HG03378 (cell line): ENCODE results near the gene OSBP2.

Experiments used
- ATAC-seq: cut with Tn5 transposase; IDR thresholded peaks from one replicate; pipeline ENCODE4 v1.9.1; 2021; ENCODE audit warnings: mild to moderate bottlenecking, moderate library complexity; ENCODE audit not compliant: unreplicated experiment

OSBP2 gene

DNA sequence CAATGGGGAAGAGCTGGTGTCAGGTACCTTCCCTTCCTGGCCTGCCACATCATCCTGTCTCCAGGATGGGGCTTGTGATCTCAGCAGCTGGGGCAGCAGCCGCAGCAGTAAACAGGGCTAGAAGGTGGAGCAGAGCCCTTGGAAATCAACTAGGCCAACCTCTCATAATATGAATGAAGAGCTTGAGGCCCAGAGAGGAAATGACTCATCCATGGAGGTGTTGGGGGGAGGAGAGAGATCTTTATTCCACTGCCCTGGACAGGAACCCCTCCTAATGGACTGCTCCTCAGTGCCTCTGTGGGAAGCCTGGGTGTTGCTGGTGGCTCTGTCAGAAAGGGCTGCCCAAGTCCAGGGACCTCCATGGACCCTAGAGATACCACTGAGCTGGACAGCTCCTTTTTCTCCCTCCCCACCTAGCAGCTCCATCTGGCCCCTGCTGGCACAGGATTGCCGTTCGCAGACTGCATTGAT lies 111.8 kb downstream of the OSBP2 start:
- no peak for ATAC-seq

DNA sequence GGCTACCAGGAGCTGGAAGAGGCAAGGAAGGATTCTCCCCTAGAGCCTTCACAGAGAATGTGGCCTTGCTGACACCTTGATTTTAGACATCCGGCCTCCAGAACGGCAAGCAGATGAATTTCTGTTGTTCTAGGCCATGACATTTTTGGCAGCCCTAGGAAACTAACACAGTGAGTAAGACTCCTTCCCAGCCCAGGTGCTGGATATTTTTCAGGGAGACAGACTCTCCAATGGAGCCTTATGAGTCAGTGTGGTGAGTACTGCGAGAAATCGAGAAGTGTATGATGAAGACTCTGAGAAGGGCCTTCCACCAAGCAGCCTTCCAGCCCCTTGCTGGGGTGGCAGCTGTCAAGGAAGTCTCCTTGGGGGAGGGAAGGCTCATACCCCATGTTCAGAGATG lies 114.4 kb downstream of the OSBP2 start:
- no peak for ATAC-seq

DNA sequence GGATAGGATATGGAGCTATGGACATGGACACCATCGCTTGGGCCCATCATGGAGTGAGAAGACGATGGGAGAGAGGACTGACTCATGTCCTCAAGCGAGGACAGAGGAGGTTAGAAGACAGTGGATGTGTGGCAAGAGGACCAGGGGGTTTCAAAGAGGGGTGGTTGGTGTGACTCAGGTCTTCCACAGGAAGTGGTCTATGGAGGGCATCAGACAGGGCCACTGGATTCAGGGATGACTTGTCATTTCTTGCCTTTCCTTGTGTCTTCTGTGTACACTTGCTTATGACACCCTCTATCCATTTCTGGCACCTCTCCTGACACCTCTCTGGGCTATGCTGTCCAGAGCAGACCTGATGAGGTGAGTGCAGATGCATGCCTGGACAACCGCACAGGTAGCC lies 115.4 kb downstream of the OSBP2 start:
- no peak for ATAC-seq

DNA sequence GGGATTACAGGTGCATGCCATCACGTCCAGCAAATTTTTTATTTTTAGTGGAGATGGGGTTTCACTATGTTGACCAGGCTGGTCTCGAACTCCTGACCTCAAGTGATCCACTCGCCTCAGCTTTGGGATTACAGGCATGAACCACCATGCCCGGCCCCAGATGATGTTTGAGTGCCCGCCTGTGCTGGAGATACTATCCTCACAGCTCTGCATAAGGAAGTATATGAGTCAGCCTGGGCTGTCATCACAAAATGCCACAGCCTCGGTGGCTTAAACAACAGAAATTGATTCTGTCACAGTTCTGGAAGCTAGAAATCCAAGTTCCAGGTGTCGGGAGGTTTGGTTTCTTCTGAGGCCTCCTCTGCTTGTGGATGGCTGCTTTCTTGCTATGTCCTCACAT lies 119.3 kb downstream of the OSBP2 start:
- no peak for ATAC-seq

DNA sequence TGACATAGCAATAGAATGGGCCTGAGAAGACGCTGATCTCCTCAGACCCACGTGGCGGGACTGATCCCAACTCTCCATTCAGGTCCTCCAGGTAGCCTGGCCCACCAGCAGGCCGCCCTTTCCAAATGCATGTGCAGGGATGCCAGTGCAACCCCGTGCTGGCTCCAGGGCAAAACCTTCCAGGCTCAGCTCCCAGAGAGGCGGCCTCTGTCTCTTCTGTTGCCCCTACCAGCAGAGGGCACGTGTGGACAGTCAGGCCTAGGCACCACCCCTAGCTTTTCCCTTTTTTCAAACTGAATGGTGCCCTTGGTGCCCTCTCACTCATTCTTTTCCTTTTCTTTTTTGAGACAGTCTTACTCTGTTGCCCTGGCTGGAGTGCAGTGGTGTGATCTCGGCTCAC lies 121.7 kb downstream of the OSBP2 start:
- no peak for ATAC-seq

DNA sequence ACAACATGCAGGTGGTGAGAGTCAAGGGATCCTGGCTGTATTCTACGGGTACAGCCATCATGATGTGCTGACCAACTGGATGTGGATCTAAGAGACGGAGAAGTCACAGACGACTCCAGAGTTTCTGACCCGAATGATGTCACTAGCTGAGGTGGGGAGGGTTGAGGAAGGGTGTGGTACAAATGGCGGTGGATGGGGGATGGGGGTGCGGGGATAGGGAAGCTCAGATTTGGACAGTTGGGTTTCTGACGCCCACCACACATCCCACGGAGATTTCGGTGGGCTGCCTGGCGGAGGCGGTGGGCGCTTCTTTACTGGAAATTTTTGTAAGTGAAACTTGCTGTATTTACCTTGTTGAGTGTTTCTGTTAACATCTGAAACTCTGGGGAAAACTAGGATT lies 126.7 kb downstream of the OSBP2 start:
- no peak for ATAC-seq

DNA sequence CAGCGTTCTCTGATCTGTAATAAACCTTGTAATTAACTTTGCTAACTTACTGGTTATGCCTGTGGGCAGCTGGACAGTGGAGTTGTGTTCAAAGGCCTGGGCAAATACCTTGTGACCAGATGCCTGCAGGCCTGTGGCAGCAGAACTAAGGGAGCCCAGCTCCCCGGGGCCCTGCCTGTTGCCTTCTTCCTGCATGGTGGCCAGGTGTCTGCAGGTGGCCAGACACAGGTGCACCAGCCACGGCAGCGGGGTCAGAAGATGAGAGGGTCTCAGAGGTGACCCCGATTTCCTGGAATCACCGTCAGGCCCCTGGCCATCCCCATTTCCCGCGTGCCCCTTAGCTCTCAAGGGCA lies 127.2 kb downstream of the OSBP2 start:
- no peak for ATAC-seq

DNA sequence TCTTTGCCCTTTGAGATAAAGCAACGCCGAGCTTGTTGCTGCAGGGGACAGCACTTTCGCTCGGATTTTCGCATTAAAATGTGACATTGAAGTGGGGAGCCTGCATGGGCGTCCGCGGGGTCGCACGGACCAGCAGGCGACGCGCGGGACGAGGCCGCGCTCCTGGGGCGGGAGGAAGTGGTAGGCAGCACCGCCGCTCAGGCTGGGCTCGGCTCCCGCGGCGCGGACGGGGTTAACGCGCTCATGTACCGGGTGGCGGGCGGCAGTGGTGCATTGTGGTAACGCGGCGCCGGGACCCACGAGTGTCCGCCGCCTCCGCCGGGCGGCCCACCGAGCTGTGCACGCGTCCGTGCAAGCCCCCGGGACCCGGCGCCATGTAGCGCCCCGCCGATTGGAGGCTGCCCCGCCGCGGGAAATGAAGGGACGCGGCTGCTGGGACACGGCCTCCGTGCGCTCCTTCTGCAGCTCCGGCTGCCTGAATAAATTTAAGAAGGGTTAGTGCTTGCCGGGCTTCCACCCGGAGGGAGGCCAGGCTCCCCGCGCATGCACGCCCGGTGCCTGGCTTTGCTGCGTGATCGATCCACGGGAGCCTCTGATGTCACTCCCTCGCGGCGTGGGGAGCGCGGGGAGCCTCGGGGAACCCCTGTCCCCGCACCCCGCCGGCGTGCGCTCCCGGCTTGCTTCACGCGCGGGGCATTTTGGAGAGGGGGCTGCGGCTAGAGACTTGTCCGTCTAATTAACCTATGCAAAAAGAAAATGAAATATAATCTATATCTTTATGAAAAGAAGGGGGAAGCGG lies 127.7 kb downstream of the OSBP2 start:
- ATAC-seq: no peak

DNA sequence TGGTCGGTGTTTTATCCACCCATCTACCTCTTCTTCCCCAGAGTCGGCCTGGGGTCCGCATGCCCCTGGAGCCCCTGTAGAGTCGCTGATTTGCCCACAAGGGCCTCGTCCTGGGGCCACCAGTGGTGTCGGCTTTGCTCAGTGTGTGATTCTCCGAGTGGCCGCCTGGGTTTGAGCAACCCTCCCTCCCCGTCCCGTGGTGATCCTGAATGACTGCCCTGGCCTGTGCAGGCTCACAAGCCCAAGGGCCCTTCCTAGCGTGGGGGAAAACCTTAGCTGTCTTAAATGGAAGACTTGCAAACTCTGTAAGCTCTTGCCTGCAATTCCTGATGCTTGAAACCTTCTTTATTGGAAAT lies 128.3 kb downstream of the OSBP2 start:
- no peak for ATAC-seq

DNA sequence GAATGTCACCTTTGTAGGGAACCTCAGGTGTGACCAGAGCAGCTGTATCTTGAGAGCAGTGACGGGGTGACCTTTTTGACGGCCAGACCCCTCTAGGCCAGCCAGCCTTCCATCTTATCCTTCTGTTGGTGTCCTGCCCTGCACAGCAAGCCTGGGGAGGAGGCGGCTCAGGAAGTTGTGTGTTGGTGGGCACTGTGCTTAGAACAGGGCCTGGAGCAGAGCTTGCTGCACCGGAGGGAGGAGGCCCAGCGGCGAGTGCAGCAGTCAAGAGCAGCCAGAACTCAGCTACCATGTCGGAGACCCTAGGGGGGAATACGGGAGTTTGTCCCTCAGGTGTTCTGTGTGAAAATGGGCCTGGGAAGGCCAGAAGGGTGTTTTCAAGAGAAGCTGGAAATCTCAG lies 129.4 kb downstream of the OSBP2 start:
- ATAC-seq: no peak

DNA sequence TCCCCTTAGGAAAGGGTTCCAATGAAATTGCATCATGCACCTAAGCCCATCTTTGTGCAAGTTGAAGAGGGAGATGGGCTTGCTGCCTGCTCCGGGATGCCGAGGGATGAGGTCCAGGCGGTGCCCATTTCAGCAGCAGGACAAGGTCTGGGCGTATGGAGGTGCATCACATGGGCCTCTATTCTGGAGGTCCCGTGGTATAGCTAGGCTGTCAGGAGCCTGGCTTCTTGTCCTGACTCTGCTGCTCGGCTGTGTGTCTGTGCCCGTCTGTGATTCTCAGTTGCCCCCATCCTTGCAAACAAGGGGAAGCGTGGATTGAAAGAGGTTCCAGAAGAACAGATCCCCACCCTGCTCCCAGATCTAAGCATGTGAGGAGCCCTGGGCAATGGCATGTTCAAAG lies 130.0 kb downstream of the OSBP2 start:
- ATAC-seq: no peak

DNA sequence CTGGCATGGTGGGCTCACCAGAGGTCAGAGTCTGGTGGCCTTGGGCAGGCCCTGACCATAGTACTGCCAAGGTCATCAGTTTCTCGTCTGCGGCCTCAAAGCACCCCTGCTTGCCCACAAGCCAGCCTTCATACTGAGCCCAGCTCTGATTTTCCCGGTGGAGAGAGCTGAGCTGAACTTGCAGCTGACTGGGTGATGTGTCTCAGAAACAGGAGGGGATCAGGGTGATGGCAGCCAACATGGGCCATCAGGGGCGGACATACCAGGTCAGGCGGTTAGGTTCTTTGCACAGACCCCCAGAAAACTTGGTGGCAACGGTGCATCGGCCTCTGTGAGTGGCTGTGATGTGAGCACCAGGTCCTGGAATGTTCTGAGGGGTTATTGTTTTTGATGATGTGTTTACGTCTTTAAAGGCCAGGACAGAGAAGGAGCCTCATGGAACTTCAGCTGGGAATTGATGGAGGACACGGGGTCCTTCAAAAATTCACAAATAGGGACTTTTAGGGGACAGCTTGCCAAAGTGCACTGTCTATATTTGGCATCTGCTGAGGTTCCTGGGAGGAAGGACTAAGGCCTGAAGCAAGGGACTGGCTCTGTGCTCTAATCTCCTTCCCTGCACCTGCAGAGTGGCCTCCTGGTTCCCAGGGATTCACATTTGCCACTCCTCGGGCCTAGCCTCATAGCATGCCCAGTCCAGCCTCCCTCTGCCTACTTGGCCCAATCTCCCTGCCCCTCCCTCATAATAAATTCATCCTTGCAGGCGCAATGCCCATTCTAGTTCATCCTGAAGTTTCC lies 131.2 kb downstream of the OSBP2 start:
- ATAC-seq: no peak

DNA sequence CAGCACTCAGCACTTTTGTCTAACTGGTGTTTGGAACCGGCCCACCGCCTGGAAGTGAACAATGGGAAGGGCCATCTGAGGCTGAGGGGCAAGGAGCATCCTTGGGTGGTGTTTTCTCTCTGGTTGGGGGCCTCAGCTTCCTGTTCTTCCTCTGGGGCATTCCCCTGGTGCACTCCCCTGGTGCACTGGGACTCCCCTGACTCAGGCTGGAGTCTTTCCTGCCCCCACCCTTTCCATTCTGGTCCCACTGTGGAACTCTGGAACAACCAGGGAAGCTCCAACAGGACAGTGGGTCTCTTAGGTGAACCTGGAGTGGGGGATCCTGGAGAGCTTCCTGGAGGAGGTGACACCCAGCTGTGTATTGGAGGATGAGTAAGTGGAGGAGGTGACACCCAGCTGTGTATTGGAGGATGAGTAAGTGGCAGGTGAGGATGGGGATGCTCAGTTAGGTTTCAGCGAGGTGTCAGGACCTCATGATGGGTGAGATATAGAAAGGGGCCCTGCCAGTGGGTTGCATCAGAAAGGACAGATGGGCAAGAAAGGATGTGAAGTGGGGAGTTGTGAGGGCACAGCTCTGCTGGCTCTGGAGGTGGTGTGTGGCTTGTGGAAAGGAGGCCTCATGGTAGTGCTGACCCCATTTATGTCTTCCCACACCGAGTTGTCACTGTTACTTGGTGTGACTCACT lies 132.1 kb downstream of the OSBP2 start:
- no peak for ATAC-seq

DNA sequence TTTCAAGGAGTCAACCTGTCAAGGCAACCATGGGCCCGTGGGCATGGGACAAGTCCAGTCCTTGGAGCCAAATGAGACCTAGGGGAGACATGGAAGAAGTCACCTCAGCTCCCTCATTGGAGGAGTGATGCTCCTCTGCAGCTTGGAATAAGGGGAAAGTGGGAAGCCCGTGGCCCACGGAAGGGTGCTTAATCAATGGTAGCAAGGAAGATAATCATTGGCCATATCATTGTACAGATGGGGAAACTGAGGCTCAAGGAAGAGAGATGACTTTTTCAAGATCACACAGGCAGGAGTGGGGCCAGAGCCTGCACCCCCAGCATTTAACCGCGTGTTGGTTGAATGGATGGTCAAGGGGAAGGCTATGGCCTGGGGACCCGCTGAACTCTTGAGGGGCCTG lies 133.0 kb downstream of the OSBP2 start:
- no peak for ATAC-seq

DNA sequence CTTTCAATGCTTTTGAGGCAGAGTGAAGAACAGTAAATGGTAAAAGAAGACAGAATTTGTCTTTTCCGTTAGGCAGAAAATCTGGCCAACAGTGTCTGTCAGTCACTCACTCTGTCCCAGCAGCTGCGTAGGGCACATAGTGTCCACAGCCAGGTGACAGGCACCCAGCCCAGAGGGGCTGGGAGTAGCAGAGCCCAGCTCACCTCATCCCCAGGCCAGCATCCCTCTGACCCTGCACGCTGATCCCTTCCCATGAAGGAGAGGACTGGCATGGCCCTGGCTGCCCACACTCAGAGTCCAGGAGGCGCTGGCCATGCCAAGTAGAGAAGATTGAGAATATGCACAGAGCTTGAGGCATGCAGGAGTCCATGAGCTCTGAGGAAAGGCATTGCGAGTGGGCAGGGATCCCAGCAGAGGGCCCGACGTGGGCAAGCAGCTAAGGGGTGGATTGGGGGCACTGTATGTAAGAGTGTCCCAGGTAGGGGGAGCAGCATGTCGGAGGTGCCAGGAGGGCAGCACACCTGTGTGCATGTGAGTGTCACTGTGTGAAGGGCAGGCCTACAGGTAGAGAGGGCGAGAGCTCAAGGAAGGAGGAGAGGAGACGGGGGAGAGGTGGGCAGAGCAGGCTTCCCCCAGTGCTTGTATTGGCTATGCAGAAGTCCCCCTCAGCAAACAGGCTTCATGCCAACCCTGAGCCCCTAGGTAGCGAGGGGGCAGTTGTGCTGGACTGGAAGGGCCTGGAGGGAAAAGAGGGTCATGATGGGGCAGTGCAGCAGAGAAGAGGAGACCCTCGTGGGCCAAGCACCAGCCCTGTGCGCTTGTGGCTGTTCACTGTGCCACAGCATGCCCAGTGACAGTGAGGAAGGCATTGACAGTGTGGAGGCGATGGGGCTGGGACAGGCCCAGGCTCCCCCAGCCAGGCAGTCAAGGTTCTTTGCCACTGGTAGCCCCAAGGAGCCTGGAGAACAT lies 133.8 kb downstream of the OSBP2 start:
- no peak for ATAC-seq

DNA sequence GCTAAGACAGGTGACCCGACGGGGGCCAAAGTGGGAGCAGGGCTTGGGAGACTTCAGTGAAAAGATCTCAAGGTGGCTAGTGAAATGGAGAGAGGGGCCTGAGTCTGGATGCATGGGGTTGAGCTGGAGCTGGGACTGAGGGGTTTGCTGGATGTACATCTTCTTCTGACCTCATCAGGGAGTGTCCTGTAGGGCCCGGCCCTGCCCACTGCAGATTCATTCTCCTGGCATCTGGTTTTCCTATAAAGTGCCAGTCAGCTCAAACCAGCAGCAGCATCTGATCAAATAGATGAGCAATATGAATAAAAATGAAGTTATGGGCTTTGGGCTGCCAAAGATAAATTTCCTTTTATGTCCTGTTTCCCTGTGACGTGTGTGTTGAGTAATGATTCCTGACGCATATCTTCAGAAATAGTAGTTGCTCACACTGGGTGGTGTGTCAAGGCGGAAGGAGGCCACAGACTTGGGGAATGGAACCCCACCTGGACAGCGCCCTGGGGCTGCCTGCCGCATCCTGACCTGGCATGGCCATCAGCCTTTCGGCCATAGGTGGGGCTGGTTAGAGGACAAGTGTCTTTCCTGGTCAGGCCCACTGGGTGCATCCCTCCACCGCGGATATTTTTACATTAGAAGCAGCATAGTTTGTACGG lies 135.4 kb downstream of the OSBP2 start:
- no peak for ATAC-seq

DNA sequence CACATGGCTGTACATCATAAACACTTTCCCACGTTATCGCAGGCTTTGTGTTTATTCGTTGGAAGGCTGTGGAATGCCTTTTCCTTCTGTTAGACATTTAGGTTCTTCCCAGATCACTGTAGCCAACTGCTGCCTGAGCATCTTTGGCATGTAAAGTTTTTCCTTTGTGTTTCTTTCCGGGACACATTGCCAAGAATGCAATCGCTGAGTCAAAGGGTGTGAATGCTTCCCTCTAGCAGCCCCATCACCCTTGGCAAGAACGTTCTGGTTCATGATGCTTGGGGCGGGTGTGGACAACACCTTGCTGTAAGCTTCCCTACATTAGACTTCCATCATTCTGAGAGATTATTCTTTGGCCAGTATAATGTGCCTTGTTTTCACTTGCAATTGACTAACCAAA lies 136.2 kb downstream of the OSBP2 start:
- ATAC-seq: no peak

DNA sequence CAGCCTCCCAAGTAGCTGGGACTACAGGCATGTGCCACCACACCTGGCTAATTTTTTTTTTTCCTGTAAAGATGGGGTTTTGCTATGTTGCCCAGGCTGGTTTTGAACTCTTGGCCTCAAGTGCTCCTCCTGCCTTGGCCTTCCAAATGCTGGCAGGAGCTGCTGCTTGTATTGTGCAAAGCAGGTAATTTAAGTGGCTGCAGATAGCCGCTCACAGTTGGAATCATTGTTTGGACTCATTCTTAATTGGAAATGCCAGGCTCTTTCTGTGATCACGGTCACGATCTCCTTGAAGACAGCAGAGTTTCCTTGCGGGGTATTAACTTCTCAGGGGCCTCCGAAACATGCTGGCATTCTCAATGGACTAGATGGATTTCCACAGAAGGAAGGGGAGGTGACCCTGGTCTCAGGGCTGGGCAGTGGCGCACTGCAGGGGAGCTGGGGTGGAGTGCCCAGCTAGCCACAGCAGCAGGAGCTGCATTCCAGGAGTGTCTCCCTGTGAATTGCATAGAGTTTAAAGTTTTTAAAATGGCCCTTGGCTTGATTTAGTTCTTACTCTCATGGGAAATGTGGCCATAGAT lies 137.8 kb downstream of the OSBP2 start:
- ATAC-seq: no peak

DNA sequence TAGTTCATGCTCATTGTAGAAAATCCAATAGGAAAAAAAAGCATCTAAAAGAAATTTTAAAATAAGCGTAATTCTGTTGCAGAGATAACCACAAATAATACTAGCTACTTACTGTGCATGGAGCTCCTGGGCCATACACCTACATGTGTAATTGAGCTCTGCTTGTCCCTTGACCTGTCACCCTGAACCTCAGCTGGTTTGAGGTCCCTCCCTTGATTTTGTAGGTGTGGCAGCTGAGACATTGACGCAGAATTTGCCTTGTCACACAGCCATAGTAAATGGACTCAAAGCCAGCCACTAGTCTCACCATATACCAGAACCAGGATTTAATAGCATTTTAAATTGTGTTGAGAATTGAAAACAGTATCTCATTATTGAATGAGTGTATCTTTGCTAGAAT lies 138.6 kb downstream of the OSBP2 start:
- ATAC-seq: no peak

DNA sequence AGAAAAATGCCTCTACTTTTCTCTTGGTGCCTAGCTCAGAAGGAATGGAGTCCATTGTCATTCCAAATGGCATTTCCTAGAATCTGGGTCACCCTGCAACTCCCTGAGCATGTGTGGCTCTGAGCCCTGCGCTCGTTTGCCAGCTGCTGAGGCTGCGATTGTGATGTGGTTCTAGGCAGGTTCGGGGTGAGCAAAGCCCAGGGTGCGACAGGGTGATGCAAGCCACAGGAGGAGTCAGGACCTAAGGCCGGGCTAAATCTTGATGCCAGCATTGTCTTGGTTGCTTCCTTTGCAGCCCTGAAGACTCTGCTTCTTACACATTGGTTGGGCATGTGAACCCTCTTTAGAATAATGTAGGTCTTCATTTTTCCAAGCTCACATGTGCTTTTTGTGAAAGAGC lies 142.9 kb downstream of the OSBP2 start:
- no peak for ATAC-seq
